HEK293T (cell line): Measurements from ENCODE around the gene PRKCG.

Experiments used
- BHLHE40 ChIP-seq: fragments of 450-650 bp; IDR thresholded peaks from 2 replicates; pipeline ENCODE4 v1.6.1; 2016; ENCODE audit warnings: mild to moderate bottlenecking, moderate library complexity, borderline replicate concordance
- FOXA1 ChIP-seq: fragments of 450-650 bp; IDR thresholded peaks from 2 replicates; pipeline ENCODE4 v1.6.1; 2016; ENCODE audit warnings: mild to moderate bottlenecking
- FOXK2 ChIP-seq: fragments of 450-650 bp; IDR thresholded peaks from 2 replicates; pipeline ENCODE4 v1.6.1; 2016; ENCODE audit warnings: mild to moderate bottlenecking
- FOXM1 ChIP-seq: fragments of 450-650 bp; IDR thresholded peaks from 2 replicates; pipeline ENCODE4 v1.6.1; 2017; ENCODE audit warnings: mild to moderate bottlenecking, borderline replicate concordance
- HDGF ChIP-seq: fragments of 450-650 bp; IDR thresholded peaks from 2 replicates; pipeline ENCODE4 v1.6.1; 2017; ENCODE audit warnings: antibody characterized with exemption, borderline replicate concordance
- L3MBTL2 ChIP-seq: fragments of 450-650 bp; conservative IDR thresholded peaks from 2 replicates; pipeline ENCODE4 v1.6.1; 2016; ENCODE audit warnings: mild to moderate bottlenecking
- LEF1 ChIP-seq: fragments of 450-650 bp; IDR thresholded peaks from 2 replicates; pipeline ENCODE4 v1.6.1; 2017; ENCODE audit warnings: mild to moderate bottlenecking, borderline replicate concordance
- NFRKB ChIP-seq: fragments of 450-650 bp; IDR thresholded peaks from 2 replicates; pipeline ENCODE4 v1.6.1; 2016; ENCODE audit warnings: mild to moderate bottlenecking, moderate library complexity
- SP1 ChIP-seq: fragments of 450-650 bp; IDR thresholded peaks from 2 replicates; pipeline ENCODE4 v1.6.1; 2017
- SUZ12 ChIP-seq: fragments of 450-650 bp; IDR thresholded peaks from 2 replicates; pipeline ENCODE4 v1.6.1; 2016; ENCODE audit warnings: mild to moderate bottlenecking
- TARDBP ChIP-seq: fragments of 450-650 bp; IDR thresholded peaks from 2 replicates; pipeline ENCODE4 v1.6.1; 2016
- ZNF384 ChIP-seq: fragments of 450-650 bp; IDR thresholded peaks from 2 replicates; pipeline ENCODE4 v1.6.1; 2016

GRCh38 chr19:53844849-53845246 is 37.1 kb upstream of the PRKCG start:
- TF ChIP-seq FOXM1 (no peak), TARDBP (no peak), BHLHE40 (no peak), HDGF (no peak), SUZ12 (no peak), L3MBTL2 (no peak), FOXA1 (no peak), SP1 (no peak), LEF1 (no peak), ZNF384 (no peak), FOXK2 (no peak), NFRKB (no peak)
